Measurements from ENCODE around the gene PDE6G. TPM values are rescaled to one million over a fixed set of nuclear protein-coding genes. Genes with fewer than 3 reads are reported as not detected.
"Not testable (repeated sequence)": the region's sequence is repeated elsewhere in the genome, so short reads cannot be mapped to it uniquely, and the experiment has no call there.

The PDE6G gene
- total RNA-seq, 1 donor from 2014 or later = 3.7 TPM

- H3K9me3 Mint-ChIP-seq = no peaks in the 10 kb centered on the region
- intact Hi-C loops (cut with micrococcal nuclease) = no loop called here
- no peak overlapping the region for H3K4me3 Mint-ChIP-seq
- no peak overlapping the region for H3K27ac Mint-ChIP-seq
- no peaks in the 10 kb centered on the region for H3K36me3 Mint-ChIP-seq (ENCODE audit: low read depth)
- H3K27me3 Mint-ChIP-seq = peaks cover 17% of the 10 kb centered on the region
- no peaks in the 10 kb centered on the region for H3K4me1 Mint-ChIP-seq
- no peak for DNase-seq
These were observed 11.1 kb downstream of the PDE6G start for GRCh38 chr17:81644976-81645952.

GRCh38 chr17:81644496-81644895, 11.8 kb downstream of the PDE6G start:
- Mint-ChIP-seq H3K27me3 (peaks cover 17% of the 10 kb centered on the region), H3K4me3 (no peak overlapping the region), H3K9me3 (no peaks in the 10 kb centered on the region), H3K4me1 (no peaks in the 10 kb centered on the region), H3K27ac (no peak overlapping the region), H3K36me3 (ENCODE audit: low read depth) (no peaks in the 10 kb centered on the region)
- intact Hi-C loops (cut with micrococcal nuclease) = no loop called here
- DNase-seq = no peak

GRCh38 chr17:81641825-81642489, 14.4 kb downstream of the PDE6G start:
- intact Hi-C loops (cut with micrococcal nuclease) = no loop called here
- H3K4me1 Mint-ChIP-seq = peaks cover 3% of the 10 kb centered on the region
- H3K4me3 Mint-ChIP-seq = no peak overlapping the region
- no peak for DNase-seq
- H3K9me3 Mint-ChIP-seq = no peaks in the 10 kb centered on the region
- peaks cover 3% of the 10 kb centered on the region for H3K27me3 Mint-ChIP-seq
- H3K27ac Mint-ChIP-seq = no peak overlapping the region
- H3K36me3 Mint-ChIP-seq (ENCODE audit: low read depth) = peaks cover under 1% of the 10 kb centered on the region

- Mint-ChIP-seq H3K4me1 (peaks cover 12% of the 10 kb centered on the region), H3K9me3 (no peaks in the 10 kb centered on the region), H3K36me3 (ENCODE audit: low read depth) (peaks cover 7% of the 10 kb centered on the region), H3K27me3 (no peaks in the 10 kb centered on the region), H3K4me3 (no peak overlapping the region), H3K27ac (no peak overlapping the region)
- no peak for DNase-seq
- intact Hi-C loops (cut with micrococcal nuclease) = no loop called here
These were observed 16.3 kb downstream of the PDE6G start for GRCh38 chr17:81640011-81640410.

- H3K27me3 Mint-ChIP-seq = no peaks in the 10 kb centered on the region
- peaks cover 7% of the 10 kb centered on the region for H3K36me3 Mint-ChIP-seq (ENCODE audit: low read depth)
- intact Hi-C loops (cut with micrococcal nuclease) = no loop called here
- H3K9me3 Mint-ChIP-seq = no peaks in the 10 kb centered on the region
- H3K27ac Mint-ChIP-seq = no peak overlapping the region
- no peak for DNase-seq
- H3K4me3 Mint-ChIP-seq = no peak overlapping the region
- peaks cover 14% of the 10 kb centered on the region for H3K4me1 Mint-ChIP-seq
These were observed 17.7 kb downstream of the PDE6G start for GRCh38 chr17:81638683-81639082.

GRCh38 chr17:81636505-81637288, 19.6 kb downstream of the PDE6G start, which contains the start of the genes NPLOC4 and TSPAN10:
NPLOC4 (minus strand) TSS chr17:81637112; CDS start chr17:81636930, 182 bp downstream.
TSPAN10 (plus strand) TSS chr17:81637196; CDS start chr17:81642413, 5,217 bp downstream.
- intact Hi-C loops (cut with micrococcal nuclease) = loop anchor here (1.0 kb wide), 1 partner anchor 30 kb away; the partner anchor contains the start of genes CCDC137 and OXLD1
- Mint-ChIP-seq H3K36me3 (ENCODE audit: low read depth) (peaks cover 12% of the 10 kb centered on the region), H3K9me3 (no peaks in the 10 kb centered on the region), H3K27me3 (no peaks in the 10 kb centered on the region), H3K4me1 (peaks cover 14% of the 10 kb centered on the region), H3K27ac (peak within 1 kb of the TSS; percentile 91), H3K4me3 (peak within 1 kb of the TSS; percentile 97)
- peak; percentile 96 for DNase-seq

GRCh38 chr17:81635973-81636504, 20.3 kb downstream of the PDE6G start:
- H3K27me3 Mint-ChIP-seq = no peaks in the 10 kb centered on the region
- H3K4me3 Mint-ChIP-seq = peak overlapping the region; percentile 97
- H3K36me3 Mint-ChIP-seq (ENCODE audit: low read depth) = peaks cover 16% of the 10 kb centered on the region
- DNase-seq = no peak
- peaks cover 14% of the 10 kb centered on the region for H3K4me1 Mint-ChIP-seq
- H3K9me3 Mint-ChIP-seq = no peaks in the 10 kb centered on the region
- peak overlapping the region; percentile 88 for H3K27ac Mint-ChIP-seq
- intact Hi-C loops (cut with micrococcal nuclease) = no loop called here

- peaks cover 14% of the 10 kb centered on the region for H3K4me1 Mint-ChIP-seq
- intact Hi-C loops (cut with micrococcal nuclease) = no loop called here
- peak overlapping the region; percentile 63 for H3K27ac Mint-ChIP-seq
- peaks cover 16% of the 10 kb centered on the region for H3K36me3 Mint-ChIP-seq (ENCODE audit: low read depth)
- DNase-seq = no peak
- H3K9me3 Mint-ChIP-seq = no peaks in the 10 kb centered on the region
- peak overlapping the region; percentile 97 for H3K4me3 Mint-ChIP-seq
- no peaks in the 10 kb centered on the region for H3K27me3 Mint-ChIP-seq
These were observed 20.9 kb downstream of the PDE6G start for GRCh38 chr17:81635431-81635830.

- Mint-ChIP-seq H3K27me3 (no peaks in the 10 kb centered on the region), H3K9me3 (no peaks in the 10 kb centered on the region), H3K4me1 (peaks cover 11% of the 10 kb centered on the region), H3K4me3 (no peak overlapping the region), H3K27ac (no peak overlapping the region), H3K36me3 (ENCODE audit: low read depth) (peaks cover 44% of the 10 kb centered on the region)
- no peak for DNase-seq
- intact Hi-C loops (cut with micrococcal nuclease) = no loop called here
These were observed 24.9 kb downstream of the PDE6G start for GRCh38 chr17:81631482-81631881.

GRCh38 chr17:81630274-81630673, 26.1 kb downstream of the PDE6G start:
- peaks cover under 1% of the 10 kb centered on the region for H3K9me3 Mint-ChIP-seq
- no peaks in the 10 kb centered on the region for H3K27me3 Mint-ChIP-seq
- H3K36me3 Mint-ChIP-seq (ENCODE audit: low read depth) = peaks cover 51% of the 10 kb centered on the region
- H3K27ac Mint-ChIP-seq = no peak overlapping the region
- peaks cover 3% of the 10 kb centered on the region for H3K4me1 Mint-ChIP-seq
- DNase-seq = no peak
- no peak overlapping the region for H3K4me3 Mint-ChIP-seq
- intact Hi-C loops (cut with micrococcal nuclease) = no loop called here

- Mint-ChIP-seq H3K4me1 (peaks cover 8% of the 10 kb centered on the region), H3K36me3 (ENCODE audit: low read depth) (peaks cover 62% of the 10 kb centered on the region), H3K4me3 (no peak overlapping the region), H3K27ac (no peak overlapping the region), H3K9me3 (peaks cover 10% of the 10 kb centered on the region), H3K27me3 (no peaks in the 10 kb centered on the region)
- intact Hi-C loops (cut with micrococcal nuclease) = no loop called here
- DNase-seq = no peak
These were observed 34.7 kb downstream of the PDE6G start for GRCh38 chr17:81621494-81622130.

- H3K27me3 Mint-ChIP-seq; intact Hi-C loops (cut with micrococcal nuclease); H3K27ac Mint-ChIP-seq; H3K9me3 Mint-ChIP-seq; H3K4me3 Mint-ChIP-seq; DNase-seq: not testable (repeated sequence)
- Mint-ChIP-seq H3K4me1 (peaks cover 17% of the 10 kb centered on the region), H3K36me3 (ENCODE audit: low read depth) (peaks cover 54% of the 10 kb centered on the region)
These were observed 38.0 kb downstream of the PDE6G start for GRCh38 chr17:81618307-81618706.

GRCh38 chr17:81616877-81617276, 39.5 kb downstream of the PDE6G start:
- no peak for DNase-seq
- H3K27ac Mint-ChIP-seq = no peak overlapping the region
- H3K4me3 Mint-ChIP-seq = no peak overlapping the region
- H3K27me3 Mint-ChIP-seq = no peaks in the 10 kb centered on the region
- H3K36me3 Mint-ChIP-seq (ENCODE audit: low read depth) = peaks cover 59% of the 10 kb centered on the region
- intact Hi-C loops (cut with micrococcal nuclease) = no loop called here
- no peaks in the 10 kb centered on the region for H3K9me3 Mint-ChIP-seq
- H3K4me1 Mint-ChIP-seq = peaks cover 17% of the 10 kb centered on the region
